ENCODE data around the gene SEBOX.
"Not testable (repeated sequence)": the region's sequence is repeated elsewhere in the genome, so short reads cannot be mapped to it uniquely, and the experiment has no call there.

SEBOX gene

DNA sequence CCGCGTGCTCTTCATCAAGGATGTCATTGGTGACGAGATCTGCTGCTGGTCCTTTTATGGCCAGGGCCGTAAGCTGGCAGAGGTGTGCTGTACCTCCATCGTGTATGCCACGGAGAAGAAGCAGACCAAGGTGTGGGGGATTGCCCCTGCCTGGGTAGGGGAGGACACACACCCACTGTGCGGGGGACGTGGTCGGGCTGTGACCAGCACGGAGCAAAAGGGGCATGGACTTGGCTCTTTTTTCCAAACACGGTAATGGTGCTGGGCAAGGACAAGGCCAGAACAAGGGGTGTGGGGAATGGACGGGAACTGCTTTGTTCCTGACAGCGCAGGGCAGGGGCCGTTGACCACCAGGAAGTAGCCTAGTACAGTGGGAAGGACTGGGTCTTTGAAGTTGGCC is 22.7 kb downstream of the SEBOX start:
- in situ Hi-C loops (cut with MboI; ENCODE audit: low sequenced_read_pairs) = no loop called here

GRCh38 chr17:28341516-28341915 is 23.5 kb downstream of the SEBOX start:
- in situ Hi-C loops (cut with MboI; ENCODE audit: low sequenced_read_pairs) = no loop called here

DNA sequence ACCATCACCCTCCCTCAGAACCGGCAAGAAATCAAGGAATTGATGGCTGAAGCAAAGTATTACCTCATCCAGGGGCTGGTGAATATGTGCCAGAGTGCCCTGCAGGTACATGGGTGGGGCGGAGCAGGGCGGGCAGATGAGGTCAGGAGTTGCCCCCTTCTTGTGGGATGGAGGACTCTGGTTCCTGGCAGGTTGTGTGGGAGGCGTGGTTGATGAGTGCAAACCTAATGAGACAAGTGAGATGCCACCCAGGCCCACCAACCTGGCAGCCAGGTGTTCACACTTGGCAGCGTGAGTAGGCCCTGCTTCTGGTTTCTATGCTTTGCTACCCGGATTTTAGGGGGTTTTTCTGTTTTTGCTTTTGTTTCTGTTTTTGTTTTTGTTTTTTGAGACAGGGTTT is 24.6 kb downstream of the SEBOX start:
- in situ Hi-C loops (cut with MboI; ENCODE audit: low sequenced_read_pairs) = no loop called here

GRCh38 chr17:28339431-28339830 is 25.6 kb downstream of the SEBOX start:
- in situ Hi-C loops (cut with MboI; ENCODE audit: low sequenced_read_pairs) = no loop called here

DNA sequence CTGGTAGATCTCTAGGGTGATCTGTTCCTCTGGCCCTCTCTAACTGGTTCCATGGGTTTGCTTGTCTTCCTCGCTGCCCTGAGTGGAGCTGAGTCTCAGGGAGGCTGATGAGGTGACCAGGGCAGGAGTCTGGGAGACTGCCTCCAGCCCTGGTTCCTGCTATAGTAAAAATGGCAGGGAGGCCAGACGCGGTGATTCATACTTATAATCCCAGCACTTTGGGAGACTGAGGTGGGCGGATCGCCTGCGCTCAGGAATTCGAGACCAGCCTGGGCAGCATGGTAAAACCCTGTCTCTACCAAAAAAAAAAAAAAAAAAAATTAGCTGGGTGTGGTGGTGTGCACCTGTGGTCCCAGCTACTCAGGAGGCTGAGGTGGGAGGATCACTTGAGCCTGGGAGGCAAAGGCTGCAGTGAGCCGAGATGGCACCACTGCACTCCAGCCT is 26.2 kb downstream of the SEBOX start:
- in situ Hi-C loops (cut with MboI; ENCODE audit: low sequenced_read_pairs) = not testable (repeated sequence)

DNA sequence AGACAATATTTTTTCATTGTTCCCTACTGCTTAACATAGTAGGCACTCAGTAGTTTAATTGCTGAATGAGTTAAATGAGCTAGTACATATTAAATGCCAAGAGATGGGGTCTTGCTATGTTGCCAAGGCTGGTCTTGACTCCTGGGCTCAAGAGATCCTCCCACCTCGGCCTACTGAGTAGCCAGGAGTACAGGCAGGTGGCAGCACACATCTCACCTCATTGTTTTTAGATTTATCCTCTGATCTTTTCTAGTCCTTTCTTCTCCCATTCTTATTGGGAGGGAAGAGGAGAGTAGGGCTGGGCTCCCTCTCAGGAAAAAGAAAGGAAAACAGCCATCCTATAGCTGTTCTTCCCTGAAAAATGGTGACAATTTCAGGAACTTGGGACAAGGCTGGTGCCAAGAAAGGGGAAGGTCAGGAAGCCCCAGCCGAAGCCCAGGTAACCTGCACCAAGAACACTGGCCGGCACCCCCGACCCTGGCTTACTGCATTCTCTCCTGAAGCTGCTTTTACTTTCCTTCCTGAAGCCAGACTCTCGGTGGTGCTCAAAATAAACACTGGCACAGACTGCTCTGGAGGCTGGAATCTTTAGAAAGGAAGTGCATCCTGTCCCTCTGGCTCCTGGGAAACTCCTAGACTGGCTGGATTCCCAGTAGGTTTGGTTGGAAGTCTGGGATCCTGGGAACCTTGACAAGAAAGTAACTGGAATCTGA is 26.8 kb downstream of the SEBOX start:
- in situ Hi-C loops (cut with MboI; ENCODE audit: low sequenced_read_pairs) = no loop called here

DNA sequence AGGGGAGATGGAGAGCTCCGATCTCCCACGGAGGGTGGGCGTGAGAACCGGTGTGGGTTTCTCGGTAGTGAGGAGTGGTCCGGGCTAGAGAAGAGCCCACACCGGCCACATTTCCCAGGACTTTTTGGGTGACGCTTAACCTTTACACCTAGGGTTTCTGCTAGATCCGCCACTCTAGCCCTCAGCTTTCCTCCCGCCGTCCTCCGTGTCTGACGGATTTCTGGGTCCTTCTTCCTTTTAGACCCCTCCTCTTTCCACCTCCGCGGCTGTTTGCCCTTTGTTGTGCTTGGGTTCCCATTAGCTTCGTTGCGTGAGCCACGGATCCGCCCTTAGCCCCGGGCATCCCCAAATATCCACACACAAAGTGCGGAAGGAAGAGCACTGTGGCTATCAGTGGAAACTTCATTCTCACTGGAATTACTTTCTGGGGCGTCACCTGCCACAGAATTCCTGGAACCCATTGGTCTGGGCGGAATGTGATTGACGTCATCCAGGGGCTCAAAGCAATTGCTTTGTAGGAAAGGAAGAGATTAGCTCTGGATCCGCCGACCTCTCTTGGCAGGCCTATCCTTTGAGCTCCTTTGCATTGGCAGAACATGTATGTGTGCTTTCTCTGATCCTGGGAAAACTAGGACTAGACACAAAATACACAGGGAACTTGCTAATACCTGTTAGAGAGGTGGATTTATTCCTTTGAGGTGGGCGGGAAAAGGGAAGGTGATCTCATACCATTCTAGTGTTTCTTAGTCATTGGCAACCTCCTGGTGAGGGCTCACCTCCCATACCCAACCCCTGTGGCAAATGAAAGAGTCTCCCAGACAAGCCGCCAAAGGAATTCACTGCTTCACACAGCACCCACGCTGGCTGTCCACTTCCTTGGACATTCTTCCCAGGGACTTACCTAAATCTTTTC is 28.8 kb downstream of the SEBOX start:
- in situ Hi-C loops (cut with MboI; ENCODE audit: low sequenced_read_pairs) = no loop called here

DNA sequence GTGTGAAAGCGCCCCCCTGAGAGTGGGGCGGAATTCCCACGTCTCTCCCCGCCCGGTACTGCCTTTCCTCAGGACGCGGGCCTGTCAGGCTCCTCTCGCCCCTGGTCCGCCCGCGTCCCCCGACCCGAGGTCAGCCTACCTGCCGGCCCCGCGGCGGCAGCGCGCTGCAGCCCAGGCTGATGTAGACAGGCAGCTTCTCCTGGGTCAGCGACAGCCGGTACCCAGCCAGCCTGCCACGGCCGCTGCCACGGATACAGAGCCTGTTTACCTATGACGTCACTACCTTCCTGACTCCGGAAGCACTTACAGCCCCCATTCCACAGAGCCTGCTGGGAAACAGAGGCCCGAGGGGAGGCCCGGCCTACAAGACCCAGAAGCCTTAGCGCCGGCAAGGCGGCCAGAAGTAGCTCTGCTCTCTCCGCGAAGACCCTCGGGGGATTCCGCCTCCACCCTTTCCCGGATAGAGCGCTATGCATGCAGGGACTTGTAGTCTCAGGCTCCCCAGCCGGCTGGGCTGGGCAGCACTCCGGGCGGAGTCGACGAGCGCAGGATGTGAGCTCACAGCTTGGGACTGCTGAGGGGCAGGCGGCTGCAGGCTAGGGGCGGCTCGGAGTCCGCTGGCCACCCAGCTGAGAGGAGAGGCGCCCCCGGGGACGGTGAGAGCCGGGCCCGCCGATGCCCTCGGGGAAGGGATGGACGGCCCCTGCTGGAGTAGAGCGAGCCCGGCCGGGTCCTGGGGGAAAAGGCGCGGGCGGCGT is 29.6 kb downstream of the SEBOX start, which contains the start of the genes IFT20 and TNFAIP1:
Gene IFT20 (minus strand): TSS at position 272 of the 758 bp plus-strand sequence. CDS start 3,487 bp downstream, outside the sequence.
Gene TNFAIP1 (plus strand): TSS at position 561 of the 758 bp plus-strand sequence. CDS start 3,761 bp downstream, outside the sequence.
- in situ Hi-C loops (cut with MboI; ENCODE audit: low sequenced_read_pairs) = no loop called here

DNA sequence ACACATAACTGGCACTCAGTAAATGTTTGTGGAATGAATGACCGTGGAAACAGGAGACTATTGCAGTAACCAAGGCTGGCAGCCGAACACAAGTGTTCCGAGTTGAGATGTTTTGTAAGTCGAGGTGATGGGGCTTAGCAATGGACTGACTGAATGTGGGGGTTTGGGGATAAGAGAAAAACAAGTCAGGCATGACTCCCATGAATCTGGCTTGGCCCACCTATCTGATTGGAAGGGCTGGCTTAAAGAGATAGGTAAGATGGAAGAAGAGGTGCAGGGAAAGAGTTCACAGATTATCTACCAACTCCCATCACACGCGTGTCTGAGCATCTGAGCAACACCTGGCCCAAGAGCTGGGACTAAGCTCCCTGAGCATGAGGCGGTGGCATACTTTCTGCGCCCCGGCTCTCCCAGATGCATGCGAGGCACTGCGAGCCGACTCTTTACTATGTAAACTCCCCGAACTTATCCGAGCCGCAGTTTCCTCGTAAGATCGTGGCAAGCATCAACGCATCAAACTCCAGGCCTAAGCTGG is 30.3 kb downstream of the SEBOX start:
- in situ Hi-C loops (cut with MboI; ENCODE audit: low sequenced_read_pairs) = no loop called here

DNA sequence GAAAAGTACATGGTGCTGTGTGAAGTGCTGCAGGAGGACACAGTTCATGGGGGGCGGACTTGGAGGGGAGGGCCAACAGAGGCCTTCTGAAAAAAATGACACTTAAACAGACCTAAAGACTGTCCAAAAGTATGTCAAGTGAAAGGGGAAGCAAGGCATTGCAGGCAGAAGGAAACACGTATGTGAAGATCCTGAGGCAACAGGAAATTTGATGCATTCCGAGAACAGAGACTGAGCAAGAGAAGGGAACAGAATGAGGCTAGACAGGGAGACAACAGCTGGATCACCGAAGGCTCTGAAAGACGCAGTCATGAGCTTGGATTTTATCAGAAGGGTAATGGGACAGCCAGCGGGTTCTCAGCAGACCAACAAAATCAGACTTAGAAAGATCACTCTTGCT is 30.8 kb downstream of the SEBOX start:
- in situ Hi-C loops (cut with MboI; ENCODE audit: low sequenced_read_pairs) = no loop called here

DNA sequence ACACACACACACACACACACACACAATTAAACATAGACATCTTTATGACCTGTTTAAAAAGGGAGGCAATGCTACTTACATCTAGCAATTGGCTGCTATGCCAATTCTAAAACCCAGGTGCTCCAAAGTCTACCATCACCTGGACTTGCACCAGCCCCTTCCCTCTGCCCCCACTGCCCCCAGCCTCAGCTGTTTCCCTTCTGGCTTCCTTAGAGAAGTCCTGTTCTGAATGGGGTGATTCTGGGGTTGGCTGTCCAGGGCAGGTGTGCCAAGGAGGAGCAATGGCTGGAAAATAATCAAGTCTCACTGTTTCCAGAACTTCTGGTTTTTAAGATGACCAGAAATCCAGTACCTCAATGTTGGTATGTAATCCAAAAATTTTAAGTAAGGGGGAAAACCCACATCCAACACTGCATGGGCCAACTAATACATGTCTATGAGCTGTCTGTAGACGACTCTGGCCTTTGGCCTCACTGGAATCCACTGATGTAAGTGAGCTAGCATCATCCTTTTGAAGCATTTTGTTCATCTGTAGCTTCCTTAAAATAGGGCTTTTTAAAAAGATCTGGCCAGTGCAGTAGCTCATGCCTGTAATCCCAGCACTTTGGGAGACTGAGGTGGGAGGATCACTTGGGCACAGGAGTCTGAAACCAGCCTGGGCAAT is 31.8 kb downstream of the SEBOX start:
- in situ Hi-C loops (cut with MboI; ENCODE audit: low sequenced_read_pairs) = no loop called here

GRCh38 chr17:28331891-28332420 is 33.0 kb downstream of the SEBOX start:
- in situ Hi-C loops (cut with MboI; ENCODE audit: low sequenced_read_pairs) = no loop called here

- in situ Hi-C loops (cut with MboI; ENCODE audit: low sequenced_read_pairs) = no loop called here
Measured at GRCh38 chr17:28330671-28331070, 34.3 kb downstream of the SEBOX start.

GRCh38 chr17:28328325-28328724 is 36.7 kb downstream of the SEBOX start:
- in situ Hi-C loops (cut with MboI; ENCODE audit: low sequenced_read_pairs) = no loop called here

DNA sequence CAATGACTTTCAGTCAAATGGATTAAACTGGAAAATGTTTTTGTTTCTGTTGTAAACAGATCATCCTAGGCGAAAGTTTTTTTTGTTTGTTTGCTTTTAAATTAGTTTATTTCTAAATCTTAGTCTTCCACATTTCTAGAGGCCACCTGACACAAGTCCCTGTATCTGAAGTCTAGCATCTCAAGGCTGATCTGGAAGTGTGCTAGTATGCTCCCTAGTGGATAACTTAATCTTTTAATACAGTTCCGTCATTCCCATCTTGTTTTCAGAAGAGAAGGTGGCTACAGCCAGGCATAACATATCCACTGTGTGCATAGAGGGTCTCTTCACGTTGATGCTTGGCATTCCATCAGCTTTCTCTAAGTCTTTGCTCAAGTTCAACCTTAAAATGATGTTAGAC is 37.3 kb downstream of the SEBOX start:
- in situ Hi-C loops (cut with MboI; ENCODE audit: low sequenced_read_pairs) = no loop called here

DNA sequence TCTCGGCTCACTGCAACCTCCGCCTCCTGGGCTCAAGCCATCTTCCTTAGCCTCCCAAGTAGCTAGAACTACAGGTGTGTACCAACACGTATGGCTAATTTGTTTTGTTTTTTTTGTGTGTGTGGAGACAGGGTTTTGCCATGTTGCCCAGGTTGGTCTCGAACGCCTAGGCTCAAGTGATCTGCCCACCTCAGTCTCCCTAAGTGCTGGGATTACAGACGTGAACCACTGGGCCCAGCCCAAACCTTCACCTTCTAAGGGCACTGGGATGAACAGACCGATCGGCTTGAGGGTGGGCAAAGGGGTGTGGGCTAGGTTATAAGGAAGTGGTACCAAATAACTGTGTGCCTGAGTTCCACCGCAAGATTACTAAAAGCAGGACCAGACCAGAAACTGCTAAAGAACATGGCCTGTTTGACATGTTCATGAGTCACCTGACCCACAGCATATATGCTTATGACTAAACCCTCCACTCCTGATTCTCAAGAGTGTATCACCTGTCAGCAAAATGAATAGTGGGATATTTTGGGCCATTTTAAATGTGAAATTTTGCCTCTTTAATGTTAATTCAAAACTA is 37.9 kb downstream of the SEBOX start:
- in situ Hi-C loops (cut with MboI; ENCODE audit: low sequenced_read_pairs) = no loop called here

GRCh38 chr17:28326114-28326513 is 38.9 kb downstream of the SEBOX start:
- in situ Hi-C loops (cut with MboI; ENCODE audit: low sequenced_read_pairs) = no loop called here

- in situ Hi-C loops (cut with MboI; ENCODE audit: low sequenced_read_pairs) = no loop called here
Measured at GRCh38 chr17:28325211-28325610, 39.8 kb downstream of the SEBOX start.

DNA sequence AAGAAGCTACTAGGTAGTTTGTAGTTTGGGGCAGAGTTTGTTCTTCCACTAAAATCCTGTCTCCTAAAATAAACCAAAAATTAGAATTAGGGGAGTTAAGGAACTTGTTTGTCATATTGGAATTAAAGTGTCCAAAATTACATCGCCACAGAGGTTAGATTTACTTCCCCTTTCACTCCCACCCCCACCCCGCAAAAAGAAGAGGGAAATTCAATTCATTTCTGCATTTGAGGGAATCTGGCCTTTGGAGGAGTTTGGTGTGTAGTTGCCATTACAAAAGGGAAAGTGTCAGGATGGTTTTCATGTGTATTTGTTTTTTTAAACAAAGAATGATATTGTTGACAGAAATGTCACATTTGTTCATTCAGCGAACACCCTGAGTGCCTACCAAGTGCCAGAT is 40.2 kb downstream of the SEBOX start:
- in situ Hi-C loops (cut with MboI; ENCODE audit: low sequenced_read_pairs) = no loop called here

- in situ Hi-C loops (cut with MboI; ENCODE audit: low sequenced_read_pairs) = no loop called here
Measured at GRCh38 chr17:28324267-28324745, 40.7 kb downstream of the SEBOX start.
